ENCODE results near the gene GAB3.

The GAB3 gene

GRCh38 chrX:154661170-154661569 is 89.7 kb downstream of the GAB3 start:
- H4K8ac ChIP-seq (ENCODE audit: low read depth, low read length) = no peak overlapping the region

GRCh38 chrX:154660541-154660940 is 90.3 kb downstream of the GAB3 start:
- Histone ChIP-seq H3K79me1 (ENCODE audit: low read depth, low read length) (no peaks in the 10 kb centered on the region), H2AFZ (ENCODE audit: low read length) (no peak overlapping the region), H2BK120ac (ENCODE audit: low read depth, low read length) (no peak overlapping the region), H3K9ac (ENCODE audit: low read depth, low read length, poor library complexity) (no peak overlapping the region), H4K91ac (ENCODE audit: low read depth, low read length, poor library complexity) (no peak overlapping the region), H3K23ac (ENCODE audit: low read depth, low read length, poor library complexity) (no peak overlapping the region), H3K9me3 (replicated peaks in 1 of 2; ENCODE audit: control insufficient read depth in 2 of 2, insufficient read depth in 1 of 2, low read depth in 1 of 2, low read length in 2 of 2) (peaks cover 0 to 4% of the 10 kb centered on the region in 2 donors), H3K18ac (ENCODE audit: low read length) (no peak overlapping the region), H3K14ac (ENCODE audit: low read length) (no peak overlapping the region), H3K4ac (ENCODE audit: low read length) (no peak overlapping the region), H2BK12ac (ENCODE audit: low read length) (no peak overlapping the region), H3K4me3 (ENCODE audit: low read length in 2 of 2) (no peak overlapping the region), H2BK5ac (ENCODE audit: low read length) (no peak overlapping the region), H3K27me3 (ENCODE audit: control insufficient read depth in 3 of 3, insufficient read depth in 3 of 3, low read depth in 1 of 3, low read length in 3 of 3) (peaks cover 0 to 15% (median 0%) of the 10 kb centered on the region in 3 experiments), H4K8ac (ENCODE audit: low read depth, low read length) (no peak overlapping the region), H2AK5ac (ENCODE audit: low read depth, low read length) (no peak overlapping the region), H3K36me3 (replicated peaks in 1 of 2; ENCODE audit: control insufficient read depth in 2 of 2, insufficient read depth in 2 of 2, low read length in 2 of 2) (no peaks in the 10 kb centered on the region), H2BK15ac (ENCODE audit: low read length) (no peak overlapping the region), H3K4me1 (ENCODE audit: control insufficient read depth in 2 of 2, insufficient read depth in 1 of 2, low read depth in 1 of 2, low read length in 2 of 2) (no peaks in the 10 kb centered on the region), H3K4me2 (ENCODE audit: insufficient read depth, low read length, poor library complexity, severe bottlenecking) (no peak overlapping the region), H3K27ac (replicated peaks; ENCODE audit: low read length) (no peak overlapping the region)
- WGBS, 2 donors (ENCODE audit: extremely low coverage in 2 of 2, insufficient read length in 2 of 2, insufficient replicate concordance in 1 of 2) = no CpG with 5 or more reads among the region's 6 CpGs
- no peak for DNase-seq (ENCODE audit: low spot score)

More at GRCh38 chrX:154661170-154661569, 89.7 kb downstream of the GAB3 start:
- Histone ChIP-seq H2AK5ac (ENCODE audit: low read depth, low read length) (no peak overlapping the region), H3K27me3 (ENCODE audit: control insufficient read depth in 3 of 3, insufficient read depth in 3 of 3, low read depth in 1 of 3, low read length in 3 of 3) (peaks cover 0 to 11% (median 0%) of the 10 kb centered on the region in 3 experiments), H2BK15ac (ENCODE audit: low read length) (no peak overlapping the region), H3K18ac (ENCODE audit: low read length) (no peak overlapping the region), H3K27ac (replicated peaks; ENCODE audit: low read length) (no peak overlapping the region), H3K4ac (ENCODE audit: low read length) (no peak overlapping the region), H2AFZ (ENCODE audit: low read length) (no peak overlapping the region), H3K14ac (ENCODE audit: low read length) (no peak overlapping the region), H3K4me3 (ENCODE audit: low read length in 2 of 2) (no peak overlapping the region), H3K4me1 (ENCODE audit: control insufficient read depth in 2 of 2, insufficient read depth in 1 of 2, low read depth in 1 of 2, low read length in 2 of 2) (no peaks in the 10 kb centered on the region), H3K79me1 (ENCODE audit: low read depth, low read length) (no peaks in the 10 kb centered on the region), H3K9me3 (replicated peaks in 1 of 2; ENCODE audit: control insufficient read depth in 2 of 2, insufficient read depth in 1 of 2, low read depth in 1 of 2, low read length in 2 of 2) (peaks cover 0 to 4% of the 10 kb centered on the region in 2 donors), H3K9ac (ENCODE audit: low read depth, low read length, poor library complexity) (no peak overlapping the region), H2BK5ac (ENCODE audit: low read length) (no peak overlapping the region), H2BK12ac (ENCODE audit: low read length) (no peak overlapping the region), H3K36me3 (replicated peaks in 1 of 2; ENCODE audit: control insufficient read depth in 2 of 2, insufficient read depth in 2 of 2, low read length in 2 of 2) (no peaks in the 10 kb centered on the region), H3K4me2 (ENCODE audit: insufficient read depth, low read length, poor library complexity, severe bottlenecking) (no peak overlapping the region), H3K23ac (ENCODE audit: low read depth, low read length, poor library complexity) (no peak overlapping the region), H4K91ac (ENCODE audit: low read depth, low read length, poor library complexity) (no peak overlapping the region), H2BK120ac (ENCODE audit: low read depth, low read length) (no peak overlapping the region)
- WGBS, 2 donors (ENCODE audit: extremely low coverage in 2 of 2, insufficient read length in 2 of 2, insufficient replicate concordance in 1 of 2) = no CpG with 5 or more reads among the region's 4 CpGs
- no peak for DNase-seq (ENCODE audit: low spot score)

- no peak for DNase-seq (ENCODE audit: low spot score)
- Histone ChIP-seq H2BK5ac (ENCODE audit: low read length) (no peak overlapping the region), H3K79me1 (ENCODE audit: low read depth, low read length) (no peaks in the 10 kb centered on the region), H2AK5ac (ENCODE audit: low read depth, low read length) (no peak overlapping the region), H3K4me1 (ENCODE audit: control insufficient read depth in 2 of 2, insufficient read depth in 1 of 2, low read depth in 1 of 2, low read length in 2 of 2) (no peaks in the 10 kb centered on the region), H4K8ac (ENCODE audit: low read depth, low read length) (no peak overlapping the region), H3K4me3 (ENCODE audit: low read length in 2 of 2) (no peak overlapping the region), H3K4me2 (ENCODE audit: insufficient read depth, low read length, poor library complexity, severe bottlenecking) (no peak overlapping the region), H3K4ac (ENCODE audit: low read length) (no peak overlapping the region), H3K27me3 (ENCODE audit: control insufficient read depth in 3 of 3, insufficient read depth in 3 of 3, low read depth in 1 of 3, low read length in 3 of 3) (peaks cover 0 to 15% (median 0%) of the 10 kb centered on the region in 3 experiments), H2BK120ac (ENCODE audit: low read depth, low read length) (no peak overlapping the region), H3K9ac (ENCODE audit: low read depth, low read length, poor library complexity) (no peak overlapping the region), H4K91ac (ENCODE audit: low read depth, low read length, poor library complexity) (no peak overlapping the region), H3K36me3 (replicated peaks in 1 of 2; ENCODE audit: control insufficient read depth in 2 of 2, insufficient read depth in 2 of 2, low read length in 2 of 2) (no peaks in the 10 kb centered on the region), H2BK12ac (ENCODE audit: low read length) (no peak overlapping the region), H2AFZ (ENCODE audit: low read length) (no peak overlapping the region), H3K27ac (replicated peaks; ENCODE audit: low read length) (no peak overlapping the region), H3K14ac (ENCODE audit: low read length) (no peak overlapping the region), H3K23ac (ENCODE audit: low read depth, low read length, poor library complexity) (no peak overlapping the region), H3K9me3 (replicated peaks in 1 of 2; ENCODE audit: control insufficient read depth in 2 of 2, insufficient read depth in 1 of 2, low read depth in 1 of 2, low read length in 2 of 2) (peaks cover 0 to 4% of the 10 kb centered on the region in 2 donors), H3K18ac (ENCODE audit: low read length) (no peak overlapping the region), H2BK15ac (ENCODE audit: low read length) (no peak overlapping the region)
- no CpG with 5 or more reads among the region's 11 CpGs for WGBS, 2 donors (ENCODE audit: extremely low coverage in 2 of 2, insufficient read length in 2 of 2, insufficient replicate concordance in 1 of 2)
Observed at GRCh38 chrX:154658957-154659356, 91.9 kb downstream of the GAB3 start.

GRCh38 chrX:154658187-154658586 is 92.7 kb downstream of the GAB3 start:
- no peaks in the 10 kb centered on the region for H3K79me1 ChIP-seq (ENCODE audit: low read depth, low read length)
- no peak overlapping the region for H4K8ac ChIP-seq (ENCODE audit: low read depth, low read length)
- no peak overlapping the region for H3K18ac ChIP-seq (ENCODE audit: low read length)
- H2BK5ac ChIP-seq (ENCODE audit: low read length) = no peak overlapping the region
- H2BK15ac ChIP-seq (ENCODE audit: low read length) = no peak overlapping the region
- no peak overlapping the region for H2AFZ ChIP-seq (ENCODE audit: low read length)
- no peak for DNase-seq (ENCODE audit: low spot score)
- H3K23ac ChIP-seq (ENCODE audit: low read depth, low read length, poor library complexity) = no peak overlapping the region
- no peaks in the 10 kb centered on the region for H3K36me3 ChIP-seq (replicated peaks in 1 of 2; ENCODE audit: control insufficient read depth in 2 of 2, insufficient read depth in 2 of 2, low read length in 2 of 2)
- H3K4ac ChIP-seq (ENCODE audit: low read length) = no peak overlapping the region
- H4K91ac ChIP-seq (ENCODE audit: low read depth, low read length, poor library complexity) = no peak overlapping the region
- H2AK5ac ChIP-seq (ENCODE audit: low read depth, low read length) = no peak overlapping the region
- no peak overlapping the region for H3K4me3 ChIP-seq (ENCODE audit: low read length in 2 of 2)
- WGBS, 2 donors (ENCODE audit: extremely low coverage in 2 of 2, insufficient read length in 2 of 2, insufficient replicate concordance in 1 of 2) = no CpG with 5 or more reads among the region's 12 CpGs
- H3K14ac ChIP-seq (ENCODE audit: low read length) = no peak overlapping the region
- no peak overlapping the region for H3K4me2 ChIP-seq (ENCODE audit: insufficient read depth, low read length, poor library complexity, severe bottlenecking)
- peaks cover 0 to 15% (median 0%) of the 10 kb centered on the region in 3 experiments for H3K27me3 ChIP-seq (ENCODE audit: control insufficient read depth in 3 of 3, insufficient read depth in 3 of 3, low read depth in 1 of 3, low read length in 3 of 3)
- no peak overlapping the region for H2BK120ac ChIP-seq (ENCODE audit: low read depth, low read length)
- H3K27ac ChIP-seq (replicated peaks; ENCODE audit: low read length) = no peak overlapping the region
- no peak overlapping the region for H2BK12ac ChIP-seq (ENCODE audit: low read length)
- peaks cover 0 to 4% of the 10 kb centered on the region in 2 donors for H3K9me3 ChIP-seq (replicated peaks in 1 of 2; ENCODE audit: control insufficient read depth in 2 of 2, insufficient read depth in 1 of 2, low read depth in 1 of 2, low read length in 2 of 2)
- no peak overlapping the region for H3K9ac ChIP-seq (ENCODE audit: low read depth, low read length, poor library complexity)
- no peaks in the 10 kb centered on the region for H3K4me1 ChIP-seq (ENCODE audit: control insufficient read depth in 2 of 2, insufficient read depth in 1 of 2, low read depth in 1 of 2, low read length in 2 of 2)

All from neuronal stem cell (in vitro differentiated cells).